GM19467 (cell line): ENCODE measurements around the gene MYO5C.
A peak's percentile ranks its signal among the peaks of the same experiment; 100 is the strongest.

ENCODE experiments used
- ATAC-seq: cut with Tn5 transposase; IDR thresholded peaks from one replicate; pipeline ENCODE4 v1.9.1; 2021; ENCODE audit warnings: mild to moderate bottlenecking, moderate library complexity; ENCODE audit not compliant: unreplicated experiment

Gene MYO5C

GRCh38 chr15:52214553-52214952 lies 81.1 kb downstream of the MYO5C start:
- no peak for ATAC-seq

GRCh38 chr15:52213206-52213605 lies 82.4 kb downstream of the MYO5C start:
- no peak for ATAC-seq

GRCh38 chr15:52208306-52208946 lies 87.2 kb downstream of the MYO5C start:
- ATAC-seq = peak; percentile 81

GRCh38 chr15:52207191-52207590 lies 88.4 kb downstream of the MYO5C start:
- ATAC-seq = no peak

GRCh38 chr15:52206446-52206845 lies 89.2 kb downstream of the MYO5C start:
- ATAC-seq = no peak

- no peak for ATAC-seq
These were observed 90.9 kb downstream of the MYO5C start for GRCh38 chr15:52204657-52205056.

GRCh38 chr15:52200831-52201365 lies 94.7 kb downstream of the MYO5C start:
- no peak for ATAC-seq

- ATAC-seq = no peak
These were observed 96.3 kb downstream of the MYO5C start for GRCh38 chr15:52199271-52199670.

GRCh38 chr15:52196891-52197290 lies 98.7 kb downstream of the MYO5C start:
- no peak for ATAC-seq

GRCh38 chr15:52193791-52194190 lies 101.8 kb downstream of the MYO5C start:
- ATAC-seq = no peak

GRCh38 chr15:52193321-52193720 lies 102.3 kb downstream of the MYO5C start:
- no peak for ATAC-seq

GRCh38 chr15:52191207-52191606 lies 104.4 kb downstream of the MYO5C start, which contains the start of gene GNB5:
TSS of gene GNB5 (minus strand) at chr15:52191392. CDS start at chr15:52184676, 6,716 bp downstream.
- no peak for ATAC-seq

- no peak for ATAC-seq
These were observed 108.7 kb downstream of the MYO5C start for GRCh38 chr15:52186651-52187486.

GRCh38 chr15:52185151-52185561 lies 110.4 kb downstream of the MYO5C start:
- ATAC-seq = no peak

GRCh38 chr15:52184721-52185120 lies 110.9 kb downstream of the MYO5C start:
- no peak for ATAC-seq

GRCh38 chr15:52183562-52184173 lies 111.9 kb downstream of the MYO5C start:
- no peak for ATAC-seq

GRCh38 chr15:52181938-52182780 lies 113.4 kb downstream of the MYO5C start:
- no peak for ATAC-seq

GRCh38 chr15:52180851-52181450 lies 114.7 kb downstream of the MYO5C start:
- no peak for ATAC-seq

GRCh38 chr15:52180196-52180835 lies 115.3 kb downstream of the MYO5C start:
- ATAC-seq = peak; percentile 22
